BJ (cell line): ENCODE data around the gene TMEM178A. TPM values are rescaled to one million over a fixed set of nuclear protein-coding genes. Genes with fewer than 3 reads are reported as not detected.

Experiments
- CTCF ChIA-PET: fragments of 350-600 bp; formaldehyde crosslinking; extraction: SDS; loops from one replicate; lab custom pipeline; 2021; ENCODE audit warnings: antibody characterized with exemption, inconsistent platforms; lab: Yijun Ruan, JAX
- POLR2A ChIA-PET: fragments of 300-600 bp; sonication (Branson Sonifier 250); formaldehyde crosslinking; extraction: SDS; loops from one replicate; lab custom pipeline; 2021; ENCODE audit warnings: antibody characterized with exemption; lab: Charles Lee
- DNase-seq: peaks from one replicate; pipeline ENCODE4 v3.0.0-alpha.2; 2011; ENCODE audit warnings: low read depth
- H3K27me3 ChIP-seq: 2 replicates; pipeline ENCODE4 v1.6.0; 2011; ENCODE audit warnings: low read length; ENCODE audit not compliant: control insufficient read depth, insufficient read depth
- H3K36me3 ChIP-seq: 2 replicates; pipeline ENCODE4 v1.5.1; 2011; ENCODE audit warnings: low read length; ENCODE audit not compliant: control insufficient read depth, insufficient read depth
- H3K4me3 ChIP-seq: 2 replicates; pipeline ENCODE4 v1.5.1; 2011; ENCODE audit warnings: low read depth, mild to moderate bottlenecking, control low read depth, low read length
- CTCF ChIP-seq: IDR thresholded peaks from 2 replicates; pipeline ENCODE4 v1.5.1; 2011; ENCODE audit warnings: low read depth, mild to moderate bottlenecking, control low read depth, inconsistent platforms, low read length, moderate library complexity; ENCODE audit not compliant: insufficient read depth
- polyA plus RNA-seq: library from polyadenylated mRNA; depleted of rRNA; stranded (reverse); fragments of >200 nt; gene quantifications from 2 replicates; pipeline ENCODE4 v1.2.3, GENCODE V29; 2011

TMEM178A gene
- polyA plus RNA-seq, 1 experiment: 2.0 TPM

- POLR2A ChIA-PET: no interaction called here
- TF ChIP-seq CTCF: no peak
Observed at GRCh38 chr2:39640107-39640506, 25.6 kb upstream of the TMEM178A start.

GRCh38 chr2:39640681-39641080 is 25.0 kb upstream of the TMEM178A start:
- Histone ChIP-seq H3K27me3 (no peaks in the 10 kb centered on the region), H3K4me3 (no peak overlapping the region), H3K36me3 (no peaks in the 10 kb centered on the region)
- ChIA-PET POLR2A (no interaction called here), CTCF (no interaction called here)
- no peak for TF ChIP-seq CTCF
- no peak for DNase-seq

More at GRCh38 chr2:39640107-39640506, 25.6 kb upstream of the TMEM178A start:
- Histone ChIP-seq H3K4me3 (no peak overlapping the region), H3K36me3 (no peaks in the 10 kb centered on the region), H3K27me3 (no peaks in the 10 kb centered on the region)
- CTCF ChIA-PET: no interaction called here
- no peak for DNase-seq

GRCh38 chr2:39641635-39642034 is 24.1 kb upstream of the TMEM178A start:
- no peak for TF ChIP-seq CTCF
- H3K27me3 ChIP-seq: no peaks in the 10 kb centered on the region
- no peak for DNase-seq
- H3K36me3 ChIP-seq: no peaks in the 10 kb centered on the region
- no peak overlapping the region for H3K4me3 ChIP-seq
- ChIA-PET CTCF (interaction anchor here (1.0 kb wide), 1 partner anchor 10 kb away, joined by 4 read pairs; no protein-coding TSS in a partner anchor), POLR2A (no interaction called here)

GRCh38 chr2:39642051-39642718 is 23.5 kb upstream of the TMEM178A start:
- CTCF ChIA-PET: interaction anchor here (0.7 to 1.0 kb wide), 2 partner anchors 9 to 10 kb away, joined by 4 read pairs; no protein-coding TSS in a partner anchor
- no peak overlapping the region for H3K4me3 ChIP-seq
- DNase-seq: no peak
- TF ChIP-seq CTCF: no peak
- H3K36me3 ChIP-seq: no peaks in the 10 kb centered on the region
- no peaks in the 10 kb centered on the region for H3K27me3 ChIP-seq
- POLR2A ChIA-PET: no interaction called here

GRCh38 chr2:39645826-39646225 is 19.9 kb upstream of the TMEM178A start:
- no peak for TF ChIP-seq CTCF
- H3K4me3 ChIP-seq: no peak overlapping the region
- ChIA-PET POLR2A (no interaction called here), CTCF (no interaction called here)
- H3K27me3 ChIP-seq: no peaks in the 10 kb centered on the region
- no peak for DNase-seq
- no peaks in the 10 kb centered on the region for H3K36me3 ChIP-seq
